ENCODE data around the gene GLIS2. TPM values are rescaled to one million over a fixed set of nuclear protein-coding genes. Genes with fewer than 3 reads are reported as not detected.

Gene GLIS2
- polyA plus RNA-seq (ENCODE audit: insufficient read length in 3 of 3) = 10 to 100 TPM; 29.1 to 51.0 (median 46.0) TPM
- long read RNA-seq, donor 1, partial matches to known transcripts = 41 of 93 reads
- long read RNA-seq, donor 1, other reads (novel, unspliced or antisense) = 50 of 93 reads
- long read RNA-seq, donor 2, partial matches to known transcripts = 12 of 21 reads
- long read RNA-seq, donor 2, other reads (novel, unspliced or antisense) = 8 of 21 reads
- long read RNA-seq, donor 3, partial matches to known transcripts = 5 of 34 reads
- long read RNA-seq, donor 3, other reads (novel, unspliced or antisense) = 28 of 34 reads
- long read RNA-seq, donor 4, partial matches to known transcripts = 22 of 80 reads
- long read RNA-seq, donor 4, other reads (novel, unspliced or antisense) = 56 of 80 reads
- long read RNA-seq, donor 5 = 0 reads
- long read RNA-seq, donor 6, partial matches to known transcripts = 5 of 20 reads
- long read RNA-seq, donor 6, other reads (novel, unspliced or antisense) = 13 of 20 reads
- long read RNA-seq, donor 7, partial matches to known transcripts = 27 of 105 reads
- long read RNA-seq, donor 7, other reads (novel, unspliced or antisense) = 74 of 105 reads
- long read RNA-seq, donor 8 = 0 reads
- long read RNA-seq, donor 9, partial matches to known transcripts = 10 of 47 reads
- long read RNA-seq, donor 9, other reads (novel, unspliced or antisense) = 35 of 47 reads
- long read RNA-seq, donor 10, partial matches to known transcripts = 19 of 22 reads
- long read RNA-seq, donor 10, other reads (novel, unspliced or antisense) = 0 of 22 reads
- long read RNA-seq, donor 11, partial matches to known transcripts = 5 of 19 reads
- long read RNA-seq, donor 11, other reads (novel, unspliced or antisense) = 13 of 19 reads
- long read RNA-seq, donor 12 = 0 reads
- long read RNA-seq, donor 13 = 0 reads
- long read RNA-seq, donor 14, partial matches to known transcripts = 8 of 20 reads
- long read RNA-seq, donor 14, other reads (novel, unspliced or antisense) = 10 of 20 reads
- long read RNA-seq, donor 15, partial matches to known transcripts = 17 of 23 reads
- long read RNA-seq, donor 15, other reads (novel, unspliced or antisense) = 6 of 23 reads
- long read RNA-seq, donor 16, transcript GLIS2-202 (6 exons, 3,705 nt) = major isoform, 12 of 269 reads
- long read RNA-seq, donor 16, partial matches to known transcripts = 186 of 269 reads
- long read RNA-seq, donor 16, other reads (novel, unspliced or antisense) = 71 of 269 reads

- peak in 5 of 11 donors; percentile 82 to 88 (median 84) for DNase-seq (ENCODE audit: extremely low read depth in 1 of 11, low read depth in 9 of 11, low spot score in 4 of 11)
These were observed at the start of gene GLIS2 for GRCh38 chr16:4315186-4316107. GLIS2 (plus strand) TSS chr16:4316067; CDS start chr16:4332281, 16,214 bp downstream.

- no peak for DNase-seq (ENCODE audit: extremely low read depth in 1 of 11, low read depth in 9 of 11, low spot score in 4 of 11)
These were observed 49.5 kb upstream of the GLIS2 start for GRCh38 chr16:4266372-4266771.

- no peak for DNase-seq (ENCODE audit: extremely low read depth in 1 of 11, low read depth in 9 of 11, low spot score in 4 of 11)
These were observed 45.8 kb upstream of the GLIS2 start for GRCh38 chr16:4270091-4270490.

GRCh38 chr16:4270595-4270994 lies 45.3 kb upstream of the GLIS2 start:
- DNase-seq (ENCODE audit: extremely low read depth in 1 of 11, low read depth in 9 of 11, low spot score in 4 of 11) = no peak

GRCh38 chr16:4271176-4272113 lies 44.4 kb upstream of the GLIS2 start:
- peak in 8 of 11 donors; percentile 72 to 89 (median 84) for DNase-seq (ENCODE audit: extremely low read depth in 1 of 11, low read depth in 9 of 11, low spot score in 4 of 11)

GRCh38 chr16:4272114-4272956 lies 43.5 kb upstream of the GLIS2 start:
- DNase-seq (ENCODE audit: extremely low read depth in 1 of 11, low read depth in 9 of 11, low spot score in 4 of 11) = peak in 3 of 11 donors; percentile 33 to 78 (median 43)

GRCh38 chr16:4273858-4274311 lies 42.0 kb upstream of the GLIS2 start:
- peak in 5 of 11 donors; percentile 29 to 61 (median 46) for DNase-seq (ENCODE audit: extremely low read depth in 1 of 11, low read depth in 9 of 11, low spot score in 4 of 11)

GRCh38 chr16:4275861-4276260 lies 40.0 kb upstream of the GLIS2 start:
- no peak for DNase-seq (ENCODE audit: extremely low read depth in 1 of 11, low read depth in 9 of 11, low spot score in 4 of 11)

- no peak for DNase-seq (ENCODE audit: extremely low read depth in 1 of 11, low read depth in 9 of 11, low spot score in 4 of 11)
These were observed 37.8 kb upstream of the GLIS2 start for GRCh38 chr16:4277987-4278513.

- DNase-seq (ENCODE audit: extremely low read depth in 1 of 11, low read depth in 9 of 11, low spot score in 4 of 11) = no peak
These were observed 35.2 kb upstream of the GLIS2 start for GRCh38 chr16:4280625-4281024.

- DNase-seq (ENCODE audit: extremely low read depth in 1 of 11, low read depth in 9 of 11, low spot score in 4 of 11) = no peak
These were observed 32.4 kb upstream of the GLIS2 start for GRCh38 chr16:4283441-4283840.

GRCh38 chr16:4283939-4284338 lies 31.9 kb upstream of the GLIS2 start:
- DNase-seq (ENCODE audit: extremely low read depth in 1 of 11, low read depth in 9 of 11, low spot score in 4 of 11) = no peak

- no peak for DNase-seq (ENCODE audit: extremely low read depth in 1 of 11, low read depth in 9 of 11, low spot score in 4 of 11)
These were observed 30.7 kb upstream of the GLIS2 start for GRCh38 chr16:4285167-4285566.

- DNase-seq (ENCODE audit: extremely low read depth in 1 of 11, low read depth in 9 of 11, low spot score in 4 of 11) = peak in 4 of 11 donors; percentile 36 to 58 (median 44)
These were observed 27.5 kb upstream of the GLIS2 start for GRCh38 chr16:4288148-4288921.

GRCh38 chr16:4290236-4290830 lies 25.5 kb upstream of the GLIS2 start:
- peak in 1 of 11 donors; percentile 18 for DNase-seq (ENCODE audit: extremely low read depth in 1 of 11, low read depth in 9 of 11, low spot score in 4 of 11)
